Measurements from ENCODE around the gene TMEM61.

GRCh38 chr1:54976747-54977146 lies 3.7 kb upstream of the TMEM61 start:
- TF ChIP-seq CTCF (conservative IDR thresholded peaks at IDR 0.05; ENCODE audit: low read length): no peak
- no peak for TF ChIP-seq EZH2phosphoT487 (IDR thresholded peaks at IDR 0.05; ENCODE audit: borderline replicate concordance)
